Fibroblast of lung (primary cell): Measurements from ENCODE around the gene ARHGDIA. TPM values are rescaled to one million over a fixed set of nuclear protein-coding genes. Genes with fewer than 3 reads are reported as not detected.

Experiments
- DNase-seq, 2 donors: peaks; one replicate each; pipeline versions ENCODE4 v3.0.0 to v3.0.0-alpha.2; 2010; ENCODE audit warnings: low read depth in 2 of 2
- H2AFZ ChIP-seq: 2 replicates; pipeline ENCODE4 v1.5.1; 2012; ENCODE audit warnings: low read length, control low read depth, inconsistent platforms
- H3K27ac ChIP-seq: 2 replicates; pipeline ENCODE4 v1.5.1; 2011; ENCODE audit warnings: low read length, control low read depth; ENCODE audit not compliant: insufficient read depth
- H3K27me3 ChIP-seq: 2 replicates; pipeline ENCODE4 v1.5.1; 2011; ENCODE audit warnings: mild to moderate bottlenecking, low read length; ENCODE audit not compliant: control insufficient read depth, insufficient read depth
- H3K36me3 ChIP-seq: 2 replicates; pipeline ENCODE4 v1.5.1; 2011; ENCODE audit warnings: low read length; ENCODE audit not compliant: control insufficient read depth, insufficient read depth
- H3K4me1 ChIP-seq: 2 replicates; pipeline ENCODE4 v1.5.1; 2011; ENCODE audit warnings: low read length; ENCODE audit not compliant: control insufficient read depth, insufficient read depth; ENCODE audit errors: extremely low read depth
- H3K4me2 ChIP-seq: 2 replicates; pipeline ENCODE4 v1.5.1; 2011; ENCODE audit warnings: low read length, control low read depth; ENCODE audit not compliant: insufficient read depth; ENCODE audit errors: extremely low read depth
- H3K4me3 ChIP-seq, 4 experiments: fragments of 200-600 bp in 1 of 4; sonication (generic) in 1 of 4; replicated peaks in 1 of 4; 2 replicates each; pipeline ENCODE4 v1.5.1; 2011 to 2016; ENCODE audit warnings: low read length in 4 of 4, low read depth in 3 of 4, mild to moderate bottlenecking in 3 of 4, control low read depth in 2 of 4, inconsistent platforms in 1 of 4, mixed read lengths in 1 of 4; ENCODE audit not compliant: insufficient read depth in 1 of 4; ENCODE audit errors: control extremely low read depth in 1 of 4
- H3K79me2 ChIP-seq: 2 replicates; pipeline ENCODE4 v1.5.1; 2012; ENCODE audit warnings: mild to moderate bottlenecking, low read length, inconsistent platforms; ENCODE audit not compliant: control insufficient read depth, insufficient read depth
- H3K9ac ChIP-seq: 2 replicates; pipeline ENCODE4 v1.5.1; 2011; ENCODE audit warnings: mild to moderate bottlenecking, low read length, control low read depth; ENCODE audit not compliant: insufficient read depth
- H3K9me3 ChIP-seq: 2 replicates; pipeline ENCODE4 v1.5.1; 2012; ENCODE audit warnings: low read depth, low read length; ENCODE audit not compliant: control insufficient read depth, insufficient read depth
- H4K20me1 ChIP-seq: 2 replicates; pipeline ENCODE4 v1.5.1; 2011; ENCODE audit warnings: low read length; ENCODE audit not compliant: control insufficient read depth, insufficient read depth; ENCODE audit errors: extremely low read depth
- CTCF ChIP-seq, 2 donors: IDR thresholded peaks in 1 of 2; conservative IDR thresholded peaks in 1 of 2; 1 replicate in 1 of 2; 2 replicates in 1 of 2; pipeline ENCODE4 v1.5.1; 2011 to 2012; ENCODE audit warnings: low read length in 2 of 2, control low read depth in 1 of 2, inconsistent platforms in 1 of 2, low read depth in 1 of 2, mild to moderate bottlenecking in 1 of 2
- EZH2 ChIP-seq: IDR thresholded peaks from 2 replicates; pipeline ENCODE4 v1.5.1; 2012; ENCODE audit warnings: low read length, control low read depth, mild to moderate bottlenecking; ENCODE audit errors: missing control alignments
- polyA plus RNA-seq, 2 donors: library from polyadenylated mRNA; depleted of rRNA in 1 of 2; stranded (reverse) in 1 of 2; unstranded in 1 of 2; fragments of >200 nt; gene quantifications; 2 replicates each; pipeline ENCODE4 v1.2.1, GENCODE V29; 2011 to 2012; ENCODE audit warnings: missing spikeins in 1 of 2
- total RNA-seq: library from RNA; depleted of rRNA; stranded (reverse); fragments of >200 nt; gene quantifications from 2 replicates; pipeline ENCODE4 v1.2.1, GENCODE V29; 2014

ARHGDIA gene
- total and polyA plus RNA-seq, 2 donors (not counting 1 experiment from before 2014, with no cell fraction given): 95.0 to 164 TPM

GRCh38 chr17:81869221-81870130, 1.7 kb downstream of the ARHGDIA start:
- Histone ChIP-seq H3K4me3 (peak overlapping the region; percentile 61 to 89 (median 87)), H3K27me3 (no peaks in the 10 kb centered on the region), H3K9me3 (no peaks in the 10 kb centered on the region), H3K4me1 (peaks cover 20% of the 10 kb centered on the region), H4K20me1 (no peaks in the 10 kb centered on the region), H3K4me2 (peak overlapping the region; percentile 97), H3K79me2 (peaks cover 27% of the 10 kb centered on the region), H2AFZ (no peak overlapping the region), H3K36me3 (peaks cover 22% of the 10 kb centered on the region), H3K9ac (peak overlapping the region; percentile 97), H3K27ac (peak overlapping the region; percentile 97)
- peak; percentile 65 to 73 for TF ChIP-seq CTCF (conservative IDR thresholded peaks at IDR 0.05 in 1 of 2, IDR thresholded peaks at IDR 0.05 in 1 of 2; ENCODE audit: low read depth in 1 of 2, low read length in 2 of 2)
- TF ChIP-seq EZH2: no peak
- peak; percentile 32 to 33 for DNase-seq

DNA sequence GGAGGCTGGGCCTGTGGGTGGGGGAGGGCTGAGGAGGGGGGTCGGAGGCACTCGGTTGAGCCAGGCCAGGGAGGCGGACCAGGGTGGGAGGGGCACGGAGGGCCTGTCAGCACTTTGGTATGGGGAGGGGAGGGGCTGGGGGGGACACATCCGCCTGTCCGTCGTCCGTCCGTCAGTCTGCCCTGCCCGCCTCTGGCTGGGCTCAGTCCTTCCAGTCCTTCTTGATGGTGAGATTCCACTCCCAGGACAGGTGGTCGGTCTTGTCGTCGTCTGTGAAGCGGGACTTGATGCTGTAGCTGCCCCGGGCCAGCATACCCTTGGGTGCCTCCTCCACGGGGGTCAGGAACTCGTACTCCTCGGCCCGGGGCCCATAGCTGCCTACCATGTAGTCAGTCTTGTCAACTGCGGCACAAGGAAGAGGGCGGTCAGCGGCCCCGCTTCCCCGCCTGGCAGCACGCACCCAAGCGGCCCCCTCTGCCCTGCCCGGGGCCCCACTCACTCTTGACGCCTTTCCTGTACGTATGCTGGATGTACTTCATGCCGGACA, 2.4 kb downstream of the ARHGDIA start:
- TF ChIP-seq EZH2: no peak
- no peak for TF ChIP-seq CTCF (conservative IDR thresholded peaks at IDR 0.05 in 1 of 2, IDR thresholded peaks at IDR 0.05 in 1 of 2; ENCODE audit: low read depth in 1 of 2, low read length in 2 of 2)
- Histone ChIP-seq H3K9me3 (no peaks in the 10 kb centered on the region), H3K4me2 (peak overlapping the region; percentile 97), H2AFZ (no peak overlapping the region), H3K9ac (peak overlapping the region; percentile 36), H3K79me2 (peaks cover 35% of the 10 kb centered on the region), H3K4me3 (peak overlapping the region in 1 of 4 experiments; percentile 89), H3K27ac (peak overlapping the region; percentile 97), H3K27me3 (no peaks in the 10 kb centered on the region), H4K20me1 (no peaks in the 10 kb centered on the region), H3K4me1 (peaks cover 20% of the 10 kb centered on the region), H3K36me3 (peaks cover 25% of the 10 kb centered on the region)
- DNase-seq: peak; percentile 87 to 89

DNA sequence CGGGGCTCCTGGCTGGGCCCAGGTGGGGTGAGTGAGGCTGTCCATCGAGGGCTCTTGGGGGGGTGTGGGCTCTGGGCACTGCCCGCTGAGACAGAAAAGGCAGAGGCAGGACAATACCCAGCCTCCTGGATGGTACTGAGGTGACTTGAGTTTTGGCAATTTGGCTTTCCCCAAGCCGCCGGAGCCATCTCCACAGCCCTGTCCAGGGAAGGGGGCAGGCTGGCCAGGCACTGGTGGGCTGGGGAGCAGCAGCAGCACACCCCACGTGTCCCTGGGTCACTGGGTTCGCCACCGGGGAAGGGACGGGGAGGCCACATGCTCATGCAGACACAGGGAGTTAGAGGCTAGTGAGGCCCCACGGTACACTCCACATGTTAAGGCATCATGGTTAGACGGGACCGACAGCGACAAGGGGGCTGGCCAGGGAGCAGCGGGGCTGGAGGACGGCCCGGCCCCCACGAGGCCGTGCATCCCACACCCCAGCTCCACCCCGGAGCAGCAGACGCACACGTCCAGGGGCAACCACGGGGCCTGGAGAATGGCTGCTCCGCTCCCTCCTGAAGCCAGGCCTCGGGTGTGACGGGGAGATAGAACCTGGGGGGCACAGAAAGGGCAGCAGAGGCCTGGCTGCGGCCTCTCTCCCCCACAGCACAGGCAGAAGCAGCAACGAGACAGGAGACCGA, 3.0 kb downstream of the ARHGDIA start:
- no peaks in the 10 kb centered on the region for H4K20me1 ChIP-seq
- DNase-seq: peak in 1 of 2 donors; percentile 19

More for the DNA sequence above, 3.0 kb downstream of the ARHGDIA start:
- no peaks in the 10 kb centered on the region for H3K9me3 ChIP-seq
- H3K4me2 ChIP-seq: peak overlapping the region; percentile 5
- peaks cover 29% of the 10 kb centered on the region for H3K36me3 ChIP-seq
- TF ChIP-seq EZH2 (no peak), CTCF (conservative IDR thresholded peaks at IDR 0.05 in 1 of 2, IDR thresholded peaks at IDR 0.05 in 1 of 2; ENCODE audit: low read depth in 1 of 2, low read length in 2 of 2) (no peak)
- H3K79me2 ChIP-seq: peaks cover 41% of the 10 kb centered on the region
- peak overlapping the region; percentile 73 for H3K27ac ChIP-seq
- H3K4me1 ChIP-seq: peaks cover 22% of the 10 kb centered on the region
- H3K4me3 ChIP-seq: no peak overlapping the region
- no peaks in the 10 kb centered on the region for H3K27me3 ChIP-seq
- no peak overlapping the region for H2AFZ ChIP-seq
- peak overlapping the region; percentile 28 for H3K9ac ChIP-seq
